ENCODE results near the gene GPR137B.
A peak's percentile ranks its signal among the peaks of the same experiment; 100 is the strongest.

GPR137B gene

GRCh38 chr1:236117710-236118109, 24.6 kb upstream of the GPR137B start:
- no peak for TF ChIP-seq CTCF (IDR thresholded peaks at IDR 0.05; ENCODE audit: extremely low read depth, insufficient read depth, missing control alignments)
- in situ Hi-C loops (cut with MboI; ENCODE audit: low pct_unique_long_range_greater_than_20kb, low sequenced_read_pairs, unreplicated experiment): loop anchor here (10.0 to 25.0 kb wide), 3 partner anchors 377 to 1270 kb away; no protein-coding TSS in a partner anchor
- DNase-seq (ENCODE audit: low spot score): no peak

GRCh38 chr1:236119943-236120484, 22.3 kb upstream of the GPR137B start:
- in situ Hi-C loops (cut with MboI; ENCODE audit: low pct_unique_long_range_greater_than_20kb, low sequenced_read_pairs, unreplicated experiment): loop anchor here (10.0 to 25.0 kb wide), 3 partner anchors 375 to 1267 kb away; no protein-coding TSS in a partner anchor
- no peak for TF ChIP-seq CTCF (IDR thresholded peaks at IDR 0.05; ENCODE audit: extremely low read depth, insufficient read depth, missing control alignments)
- no peak for DNase-seq (ENCODE audit: low spot score)

GRCh38 chr1:236120721-236121153, 21.6 kb upstream of the GPR137B start:
- DNase-seq (ENCODE audit: low spot score): peak; percentile 40
- in situ Hi-C loops (cut with MboI; ENCODE audit: low pct_unique_long_range_greater_than_20kb, low sequenced_read_pairs, unreplicated experiment): loop anchor here (25.0 kb wide), 2 partner anchors 742 to 1267 kb away; no protein-coding TSS in a partner anchor
- no peak for TF ChIP-seq CTCF (IDR thresholded peaks at IDR 0.05; ENCODE audit: extremely low read depth, insufficient read depth, missing control alignments)

GRCh38 chr1:236122176-236122575, 20.2 kb upstream of the GPR137B start:
- peak; percentile 65 for DNase-seq (ENCODE audit: low spot score)
- TF ChIP-seq CTCF (IDR thresholded peaks at IDR 0.05; ENCODE audit: extremely low read depth, insufficient read depth, missing control alignments): no peak
- in situ Hi-C loops (cut with MboI; ENCODE audit: low pct_unique_long_range_greater_than_20kb, low sequenced_read_pairs, unreplicated experiment): loop anchor here (25.0 kb wide), 2 partner anchors 740 to 1265 kb away; no protein-coding TSS in a partner anchor

GRCh38 chr1:236123563-236123962, 18.8 kb upstream of the GPR137B start:
- in situ Hi-C loops (cut with MboI; ENCODE audit: low pct_unique_long_range_greater_than_20kb, low sequenced_read_pairs, unreplicated experiment): loop anchor here (25.0 kb wide), 2 partner anchors 739 to 1264 kb away; no protein-coding TSS in a partner anchor
- DNase-seq (ENCODE audit: low spot score): no peak
- TF ChIP-seq CTCF (IDR thresholded peaks at IDR 0.05; ENCODE audit: extremely low read depth, insufficient read depth, missing control alignments): no peak

- DNase-seq (ENCODE audit: low spot score): peak; percentile 67
- in situ Hi-C loops (cut with MboI; ENCODE audit: low pct_unique_long_range_greater_than_20kb, low sequenced_read_pairs, unreplicated experiment): loop anchor here (25.0 kb wide), 2 partner anchors 737 to 1262 kb away; no protein-coding TSS in a partner anchor
- TF ChIP-seq CTCF (IDR thresholded peaks at IDR 0.05; ENCODE audit: extremely low read depth, insufficient read depth, missing control alignments): peak; percentile 45
These were observed 17.4 kb upstream of the GPR137B start for GRCh38 chr1:236124965-236125364.
